Cortex of kidney (tissue), 1 donor: ENCODE measurements around the gene PRKAR1A.

Source experiments
- DNase-seq: peaks from one replicate; lab custom pipeline; 2025; lab: John Stamatoyannopoulos, UW

The PRKAR1A gene

GRCh38 chr17:68600067-68600930 is 88.1 kb downstream of the PRKAR1A start:
- DNase-seq, result no peak
